Retinal pigment epithelial cell (primary cell): ENCODE results near the gene DIP2C.

Experiments
- DNase-seq: peaks from one replicate; pipeline ENCODE4 v3.0.0-alpha.2; 2010; ENCODE audit warnings: low read depth
- H3K4me3 ChIP-seq: 2 replicates; pipeline ENCODE4 v1.5.1; 2011; ENCODE audit warnings: mild to moderate bottlenecking, low read length, control low read depth, moderate library complexity
- TF ChIP-seq, protein P1 (sequence below): conservative IDR thresholded peaks from 2 replicates; pipeline ENCODE4 v1.5.1; 2011; ENCODE audit warnings: low read depth, low read length, control low read depth, inconsistent platforms

The DIP2C gene

DNA sequence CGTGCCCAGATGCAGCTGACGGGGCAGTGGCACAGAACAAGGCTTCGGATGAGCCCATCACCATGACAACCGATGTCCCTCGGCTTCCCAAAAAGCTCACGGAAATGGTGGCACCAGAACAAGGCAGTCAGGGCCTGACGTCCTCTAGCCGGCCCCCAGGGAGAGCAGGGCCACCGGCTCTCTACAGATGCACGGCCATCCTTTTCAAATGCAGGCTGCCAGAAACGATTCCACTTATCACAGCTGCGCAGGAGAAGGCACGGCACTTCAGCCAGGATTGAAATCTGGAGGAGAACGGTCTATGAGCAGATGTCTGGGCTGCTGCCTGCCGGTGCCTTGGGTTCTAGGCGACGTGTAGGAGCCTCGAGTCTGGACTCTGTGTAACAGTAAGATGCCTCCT, 330.4 kb downstream of the DIP2C start:
- DNase-seq, result no peak
- TF ChIP-seq, protein P1, sequence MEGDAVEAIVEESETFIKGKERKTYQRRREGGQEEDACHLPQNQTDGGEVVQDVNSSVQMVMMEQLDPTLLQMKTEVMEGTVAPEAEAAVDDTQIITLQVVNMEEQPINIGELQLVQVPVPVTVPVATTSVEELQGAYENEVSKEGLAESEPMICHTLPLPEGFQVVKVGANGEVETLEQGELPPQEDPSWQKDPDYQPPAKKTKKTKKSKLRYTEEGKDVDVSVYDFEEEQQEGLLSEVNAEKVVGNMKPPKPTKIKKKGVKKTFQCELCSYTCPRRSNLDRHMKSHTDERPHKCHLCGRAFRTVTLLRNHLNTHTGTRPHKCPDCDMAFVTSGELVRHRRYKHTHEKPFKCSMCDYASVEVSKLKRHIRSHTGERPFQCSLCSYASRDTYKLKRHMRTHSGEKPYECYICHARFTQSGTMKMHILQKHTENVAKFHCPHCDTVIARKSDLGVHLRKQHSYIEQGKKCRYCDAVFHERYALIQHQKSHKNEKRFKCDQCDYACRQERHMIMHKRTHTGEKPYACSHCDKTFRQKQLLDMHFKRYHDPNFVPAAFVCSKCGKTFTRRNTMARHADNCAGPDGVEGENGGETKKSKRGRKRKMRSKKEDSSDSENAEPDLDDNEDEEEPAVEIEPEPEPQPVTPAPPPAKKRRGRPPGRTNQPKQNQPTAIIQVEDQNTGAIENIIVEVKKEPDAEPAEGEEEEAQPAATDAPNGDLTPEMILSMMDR, result no peak
- H3K4me3 ChIP-seq, result no peak overlapping the region

DNA sequence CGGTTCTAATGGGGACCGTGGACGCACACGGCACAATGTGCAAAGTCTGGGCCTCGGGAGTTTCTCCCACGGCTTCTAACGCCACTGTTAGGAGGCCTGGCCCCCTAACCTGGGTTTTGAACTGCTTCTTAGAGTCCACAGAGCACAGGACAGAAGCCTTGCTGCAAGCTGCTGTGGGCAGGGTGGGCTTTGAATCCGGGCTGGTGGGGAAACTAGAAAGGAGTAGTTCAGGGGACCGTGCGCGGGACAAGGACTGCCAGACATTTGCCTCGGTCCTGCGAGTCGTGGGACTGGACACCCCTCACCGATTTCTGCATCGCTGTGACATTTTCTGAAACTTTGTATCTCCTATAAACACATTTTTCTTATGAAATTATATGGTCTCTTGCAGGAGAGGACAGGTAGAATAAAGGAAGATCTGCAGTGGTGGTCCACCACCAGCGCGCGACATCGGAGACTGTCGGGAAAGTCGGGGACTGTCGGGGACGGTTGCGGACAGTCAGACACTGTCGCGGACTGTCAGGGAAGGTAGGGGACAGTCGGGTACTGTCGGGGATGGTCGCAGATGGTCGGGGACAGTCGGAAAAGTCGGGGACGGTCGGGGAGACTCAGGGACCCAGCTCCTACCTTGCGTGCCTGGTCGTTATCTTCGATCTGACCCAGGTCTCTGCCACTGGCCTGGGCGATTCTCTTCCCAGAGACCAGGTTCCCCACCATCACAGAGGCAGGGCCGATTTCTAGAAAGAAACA, 332.1 kb downstream of the DIP2C start:
- H3K4me3 ChIP-seq, result no peak overlapping the region
- DNase-seq, result no peak
- TF ChIP-seq, protein P1, result no peak

DNA sequence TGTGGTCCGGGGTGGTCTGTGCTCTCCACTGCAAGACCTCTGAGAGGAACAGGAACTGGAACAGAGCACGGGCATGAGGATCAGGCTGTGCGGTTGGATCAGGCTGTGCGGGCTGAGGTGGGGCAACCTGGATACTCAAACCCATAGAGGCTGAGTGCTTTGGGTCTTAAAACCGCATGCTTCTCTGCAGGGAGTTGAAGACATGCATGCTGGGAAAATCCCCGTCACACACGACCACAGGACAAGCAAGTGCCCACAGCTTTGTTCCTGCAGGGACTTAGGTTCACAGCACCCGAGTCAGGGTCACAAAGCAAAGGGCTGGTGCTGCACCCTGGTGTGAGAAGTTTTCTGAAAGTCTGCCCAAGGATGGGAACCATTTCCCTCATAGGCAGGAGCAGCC, 333.0 kb downstream of the DIP2C start:
- H3K4me3 ChIP-seq, result no peak overlapping the region
- no peak for DNase-seq
- TF ChIP-seq, protein P1, result no peak

DNA sequence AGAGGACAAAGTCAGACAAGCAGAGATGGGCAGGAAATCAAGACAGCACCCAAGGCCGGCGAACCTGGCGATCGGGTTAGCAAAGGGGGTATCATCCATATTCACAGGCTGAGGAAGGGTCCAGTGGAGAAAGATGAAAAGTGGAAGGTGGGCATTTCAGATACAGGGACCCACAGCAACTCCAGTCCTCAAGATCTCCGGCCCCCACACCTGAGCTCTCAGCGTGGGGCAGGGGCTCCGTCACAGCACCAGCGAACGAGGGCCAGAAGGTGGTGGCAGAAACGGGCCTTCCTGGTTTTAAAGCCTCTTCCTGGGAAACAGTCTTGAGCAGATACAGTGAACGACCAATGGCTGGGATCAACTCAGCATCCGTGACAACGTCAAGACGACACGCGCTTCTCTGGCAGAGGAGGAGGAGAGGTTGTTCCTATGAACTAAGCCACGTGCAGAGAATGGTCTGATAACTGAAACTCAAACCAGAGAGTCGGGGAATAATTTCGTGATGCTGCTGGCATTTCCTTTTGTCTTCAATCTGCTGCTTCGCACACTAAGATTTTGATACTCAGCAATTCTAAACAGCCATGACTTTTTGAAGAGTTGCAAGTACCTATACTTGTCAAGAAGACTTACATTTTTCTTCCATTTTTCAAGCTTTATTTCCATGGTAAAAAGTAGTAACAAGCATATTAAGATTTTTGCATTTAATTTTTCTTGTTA, 334.4 kb downstream of the DIP2C start:
- no peak overlapping the region for H3K4me3 ChIP-seq
- DNase-seq, result no peak
- TF ChIP-seq, protein P1, result no peak

DNA sequence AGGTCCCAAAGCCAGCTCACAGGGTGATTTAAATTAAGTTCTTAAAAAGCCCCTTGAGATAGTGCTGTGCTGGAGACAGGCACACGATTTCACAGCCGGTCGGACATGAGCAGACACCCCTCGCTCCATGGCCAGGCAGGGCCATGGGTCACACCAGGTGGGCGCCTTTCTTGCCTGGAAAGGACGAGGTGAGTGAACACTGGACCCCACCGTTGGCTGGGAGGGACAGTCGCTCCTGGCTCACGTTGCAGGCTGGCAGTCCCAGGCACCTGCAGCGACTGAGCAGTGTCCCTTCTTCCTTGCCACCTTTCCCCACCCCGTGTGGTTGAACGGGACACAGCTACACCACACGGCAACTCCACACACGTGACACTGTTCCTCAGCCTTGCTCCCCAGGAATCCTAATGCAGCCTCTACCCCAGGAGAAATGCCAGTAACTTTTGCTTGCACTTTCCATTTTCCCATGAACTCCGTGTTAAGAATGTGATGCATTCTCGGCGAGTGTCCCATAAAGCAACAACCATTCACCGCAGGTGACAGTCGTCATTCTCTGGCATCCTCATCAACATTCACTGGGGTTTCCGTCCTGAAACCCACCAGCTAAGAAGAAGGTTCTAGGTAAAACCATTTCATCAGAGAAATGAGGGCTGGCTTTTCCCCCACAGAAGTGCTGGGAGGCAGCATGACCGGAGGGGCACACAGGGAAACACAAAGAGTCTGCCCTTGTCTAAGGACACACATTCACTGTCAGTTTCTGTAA, 336.8 kb downstream of the DIP2C start:
- no peak for DNase-seq
- H3K4me3 ChIP-seq, result no peak overlapping the region
- TF ChIP-seq, protein P1, result no peak

DNA sequence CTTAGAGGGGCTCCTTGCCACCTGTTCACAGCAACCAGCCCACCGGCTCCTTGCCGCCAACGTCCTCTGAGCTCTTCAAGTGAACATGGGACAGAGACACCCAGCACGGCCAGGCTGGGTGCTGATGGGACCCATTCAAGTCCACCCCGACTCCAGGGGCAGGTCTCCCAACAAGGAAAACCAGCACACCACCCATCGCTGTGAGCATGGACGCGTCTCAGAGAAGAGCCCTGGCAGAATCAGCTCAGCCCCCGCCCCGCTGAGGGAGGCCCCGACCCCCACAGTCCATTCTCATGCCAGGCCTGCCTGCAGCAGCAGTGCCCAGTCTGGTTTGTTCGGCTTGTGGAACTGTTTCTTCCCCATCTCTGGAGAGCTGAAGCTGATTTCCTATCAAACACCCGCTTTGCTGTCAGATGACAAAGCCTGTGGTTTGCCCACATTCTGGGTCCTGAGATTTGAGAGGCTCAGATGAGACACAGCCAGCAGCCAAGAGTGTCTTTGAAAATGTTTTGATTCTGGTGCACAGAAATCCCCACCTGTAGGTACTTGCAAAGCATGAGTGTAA, 337.6 kb downstream of the DIP2C start:
- no peak for DNase-seq
- TF ChIP-seq, protein P1, result no peak
- no peak overlapping the region for H3K4me3 ChIP-seq
